GM20000 (cell line): ENCODE data around the gene TLE5.
A peak's percentile ranks its signal among the peaks of the same experiment; 100 is the strongest.
"Not testable (repeated sequence)": the region's sequence is repeated elsewhere in the genome, so short reads cannot be mapped to it uniquely, and the experiment has no call there.

ENCODE experiments used
- DNase-seq: peaks from one replicate; pipeline ENCODE4 v3.0.0; 2012; ENCODE audit warnings: low spot score
- TF ChIP-seq, protein P1 (sequence below): IDR thresholded peaks from 2 replicates; pipeline ENCODE4 v1.5.1; 2012; ENCODE audit warnings: mild to moderate bottlenecking, control low read depth; ENCODE audit errors: extremely low read depth, missing control alignments

The TLE5 gene

DNA sequence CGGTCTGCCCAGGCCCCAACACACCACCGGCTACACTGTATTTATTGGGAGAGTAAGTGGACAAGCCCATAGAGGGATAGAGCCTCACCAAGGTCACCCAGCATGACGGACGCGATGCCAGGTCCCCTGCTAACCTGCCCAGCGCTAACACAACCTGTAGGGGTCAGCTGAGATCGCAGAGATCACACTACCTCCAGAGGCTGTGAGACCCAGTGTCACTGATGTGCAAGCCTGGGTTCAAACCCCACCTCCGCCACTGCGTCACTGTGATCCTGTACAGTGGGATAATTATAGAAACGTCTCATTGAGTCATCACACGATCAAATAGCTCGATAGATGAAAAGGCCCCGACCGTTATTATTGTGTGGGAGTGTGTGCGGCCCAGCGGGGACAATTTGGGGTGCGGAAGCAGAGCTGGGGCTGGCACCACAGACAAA, 22.6 kb downstream of the TLE5 start:
- TF ChIP-seq, protein P1, sequence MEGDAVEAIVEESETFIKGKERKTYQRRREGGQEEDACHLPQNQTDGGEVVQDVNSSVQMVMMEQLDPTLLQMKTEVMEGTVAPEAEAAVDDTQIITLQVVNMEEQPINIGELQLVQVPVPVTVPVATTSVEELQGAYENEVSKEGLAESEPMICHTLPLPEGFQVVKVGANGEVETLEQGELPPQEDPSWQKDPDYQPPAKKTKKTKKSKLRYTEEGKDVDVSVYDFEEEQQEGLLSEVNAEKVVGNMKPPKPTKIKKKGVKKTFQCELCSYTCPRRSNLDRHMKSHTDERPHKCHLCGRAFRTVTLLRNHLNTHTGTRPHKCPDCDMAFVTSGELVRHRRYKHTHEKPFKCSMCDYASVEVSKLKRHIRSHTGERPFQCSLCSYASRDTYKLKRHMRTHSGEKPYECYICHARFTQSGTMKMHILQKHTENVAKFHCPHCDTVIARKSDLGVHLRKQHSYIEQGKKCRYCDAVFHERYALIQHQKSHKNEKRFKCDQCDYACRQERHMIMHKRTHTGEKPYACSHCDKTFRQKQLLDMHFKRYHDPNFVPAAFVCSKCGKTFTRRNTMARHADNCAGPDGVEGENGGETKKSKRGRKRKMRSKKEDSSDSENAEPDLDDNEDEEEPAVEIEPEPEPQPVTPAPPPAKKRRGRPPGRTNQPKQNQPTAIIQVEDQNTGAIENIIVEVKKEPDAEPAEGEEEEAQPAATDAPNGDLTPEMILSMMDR: no peak
- no peak for DNase-seq

DNA sequence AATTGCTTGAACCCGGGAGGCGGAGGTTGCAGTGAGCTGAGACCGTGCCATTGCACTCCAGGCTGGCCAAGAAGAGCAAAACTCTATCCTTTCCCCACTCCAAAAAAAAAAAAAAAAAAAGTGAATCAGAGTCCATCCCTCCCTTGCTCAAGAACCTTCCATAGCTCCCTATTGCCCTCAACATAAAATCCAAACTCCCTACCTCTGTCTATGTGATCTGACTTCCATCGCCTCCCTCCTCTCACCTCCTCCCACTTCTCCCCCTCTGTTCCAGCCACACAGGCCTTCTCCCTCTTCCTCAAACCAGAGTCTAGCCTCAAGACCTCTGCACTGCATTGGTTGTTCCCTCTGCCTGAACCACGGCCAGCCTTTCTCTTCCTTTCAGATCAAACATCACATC, 23.2 kb downstream of the TLE5 start:
- DNase-seq: no peak
- TF ChIP-seq, protein P1: no peak

GRCh38 chr19:3038214-3038613, 24.1 kb downstream of the TLE5 start:
- DNase-seq: no peak
- TF ChIP-seq, protein P1: no peak

DNA sequence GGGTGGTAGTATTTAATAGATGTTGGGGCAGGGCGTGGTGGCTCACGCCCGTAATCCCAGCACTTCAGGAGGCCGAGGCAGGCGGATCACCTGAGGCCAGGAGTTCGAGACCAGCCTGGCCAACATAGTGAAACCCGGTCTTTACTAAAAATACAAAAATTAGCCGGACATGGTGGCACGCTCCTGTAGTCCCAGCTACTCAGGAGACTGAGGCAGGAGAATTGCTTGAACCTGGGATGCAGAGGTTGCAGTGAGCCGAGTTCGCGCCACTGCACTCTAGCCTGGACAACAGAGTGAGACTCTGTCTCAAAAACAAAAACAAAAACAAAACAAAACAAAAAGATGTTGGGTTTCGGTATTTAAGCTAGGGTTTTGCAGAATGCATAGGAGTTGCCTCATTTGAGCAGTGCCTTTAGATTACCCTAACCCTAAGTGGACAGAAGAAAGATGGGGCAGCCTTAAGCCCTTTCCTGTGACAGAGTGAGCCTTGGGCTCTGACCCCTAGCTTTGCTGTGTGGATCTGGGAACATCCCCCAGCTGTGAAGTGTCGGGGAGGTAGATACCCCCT, 25.2 kb downstream of the TLE5 start:
- DNase-seq: not testable (repeated sequence)

DNA sequence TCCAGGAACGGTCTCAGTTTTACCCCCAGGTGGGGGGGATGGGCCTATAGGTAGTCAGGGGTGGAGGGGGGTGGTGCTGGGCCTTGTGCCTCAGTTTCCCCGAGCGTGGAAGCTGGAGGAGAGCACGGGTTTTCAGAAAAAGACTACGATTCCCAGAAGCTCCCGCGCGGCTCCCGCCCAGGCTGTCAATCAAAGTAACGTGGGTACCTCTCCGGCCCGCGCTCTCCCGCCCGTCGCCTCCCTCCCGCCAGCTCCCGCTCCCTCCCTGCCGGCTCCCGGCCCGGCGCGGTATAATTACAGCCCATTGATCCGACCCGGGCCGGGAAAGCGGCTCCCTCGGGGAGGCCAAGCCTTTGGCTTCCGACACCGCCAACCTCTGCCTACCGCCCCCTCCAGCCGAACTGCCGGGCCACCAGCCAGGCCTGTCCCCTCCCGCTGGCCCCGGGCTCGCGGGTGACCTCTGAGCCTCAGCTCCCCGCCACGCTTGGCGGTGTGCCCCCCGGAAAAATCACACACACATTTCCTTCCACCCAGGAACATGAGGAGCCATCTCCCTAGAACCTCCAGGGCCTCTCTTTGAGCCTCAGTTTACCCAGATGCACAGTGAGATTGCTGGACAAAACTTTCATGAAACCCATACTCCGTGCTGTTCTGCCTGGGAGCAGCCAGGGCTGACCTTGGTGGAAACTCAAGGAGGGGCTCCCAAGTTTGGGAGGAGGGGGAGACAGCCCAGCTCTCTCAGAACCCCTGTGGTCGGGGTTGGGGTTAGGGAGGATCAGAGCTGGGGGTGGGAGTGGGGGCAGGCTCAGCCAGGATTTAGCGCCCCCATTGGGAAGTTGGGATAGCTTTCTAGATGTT, 25.9 kb downstream of the TLE5 start:
- TF ChIP-seq, protein P1: no peak
- DNase-seq: peak; percentile 93

- peak; percentile 100 for DNase-seq
- TF ChIP-seq, protein P1: no peak
Measured at GRCh38 chr19:3035542-3036118, 26.7 kb downstream of the TLE5 start.

DNA sequence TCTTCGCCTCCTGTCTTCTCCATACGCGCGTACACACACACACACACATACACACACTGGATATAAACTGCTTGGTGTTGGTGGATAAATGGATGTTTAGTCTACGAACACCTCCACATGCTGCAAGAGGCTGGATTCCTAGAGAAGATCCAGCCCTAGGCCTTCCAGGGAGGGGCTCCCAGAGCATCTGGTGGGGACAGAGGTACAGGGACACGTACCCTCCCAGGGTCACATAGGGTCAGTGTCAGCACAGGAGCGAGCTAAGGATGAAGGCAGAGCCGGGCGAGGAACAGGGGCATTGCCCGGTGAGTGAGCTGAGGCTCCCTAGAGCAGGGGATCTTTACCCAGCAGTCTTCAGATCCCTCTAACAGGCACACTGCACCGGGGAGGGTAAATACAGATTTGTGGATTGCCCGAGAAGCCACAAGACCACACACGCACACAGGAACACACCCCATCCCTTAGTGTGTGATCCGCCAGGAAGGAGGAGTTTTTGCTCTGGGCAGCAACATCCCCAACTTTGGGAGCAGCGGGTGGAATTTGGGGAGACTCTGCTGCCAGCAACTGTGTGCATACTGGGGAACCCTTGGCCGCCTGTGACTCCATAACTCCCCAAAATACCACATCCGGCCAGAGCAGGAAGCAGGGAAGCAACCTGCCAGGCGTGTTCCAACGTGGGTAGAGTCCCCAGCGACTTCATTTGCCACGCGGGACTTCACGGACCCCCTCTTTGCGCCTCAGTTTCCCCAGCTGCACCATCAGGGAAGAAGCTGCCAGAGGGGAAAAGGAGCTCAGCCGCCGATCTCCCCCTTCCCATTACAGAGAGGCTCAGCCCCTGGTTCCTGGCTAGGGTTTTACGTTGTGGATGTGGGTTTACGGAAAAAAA, 27.4 kb downstream of the TLE5 start:
- TF ChIP-seq, protein P1: no peak

More for the DNA sequence above, 27.4 kb downstream of the TLE5 start:
- no peak for DNase-seq
